MCF 10A (cell line): ENCODE data around the gene OR7A10. TPM values are rescaled to one million over a fixed set of nuclear protein-coding genes. Genes with fewer than 3 reads are reported as not detected.

Source experiments
- BruUV-seq: library from RNA; stranded (reverse); fragments of 400-500 nt; replicated peaks from 2 replicates; lab custom pipeline; 2021; lab: Mats Ljungman, UMichigan
- CTCF ChIA-PET: fragments of 300-600 bp; sonication (Branson Sonifier 250); formaldehyde crosslinking; extraction: SDS; loops from one replicate; lab custom pipeline; 2021; ENCODE audit warnings: antibody characterized with exemption, inconsistent platforms; lab: Yijun Ruan, JAX
- POLR2A ChIA-PET: fragments of 300-600, 350-650 bp; sonication (Branson Sonifier 250); formaldehyde crosslinking; extraction: SDS; loops from one replicate; lab custom pipeline; 2020; ENCODE audit warnings: antibody characterized with exemption, inconsistent platforms; lab: Yijun Ruan, JAX
- DNase-seq: peaks from one replicate; pipeline ENCODE4 v3.0.0-alpha.2; 2018; ENCODE audit not compliant: unreplicated experiment
- H3K27ac Mint-ChIP-seq: one replicate; pipeline ENCODE4 v1.8.0; 2022; ENCODE audit warnings: mild to moderate bottlenecking, low read depth, mixed read lengths; ENCODE audit not compliant: unreplicated experiment
- H3K27me3 Mint-ChIP-seq: one replicate; pipeline ENCODE4 v1.8.0; 2022; ENCODE audit warnings: mixed read lengths; ENCODE audit not compliant: insufficient read depth, unreplicated experiment
- H3K36me3 Mint-ChIP-seq: one replicate; pipeline ENCODE4 v1.8.0; 2022; ENCODE audit warnings: mild to moderate bottlenecking, moderate library complexity, mixed read lengths; ENCODE audit not compliant: insufficient read depth, unreplicated experiment
- H3K4me1 Mint-ChIP-seq: one replicate; pipeline ENCODE4 v1.8.0; 2022; ENCODE audit warnings: mixed read lengths; ENCODE audit not compliant: insufficient read depth, unreplicated experiment
- H3K4me3 Mint-ChIP-seq: one replicate; pipeline ENCODE4 v1.8.0; 2022; ENCODE audit warnings: mild to moderate bottlenecking, moderate library complexity, mixed read lengths; ENCODE audit not compliant: unreplicated experiment
- H3K9me3 Mint-ChIP-seq: one replicate; pipeline ENCODE4 v1.8.0; 2022; ENCODE audit warnings: mixed read lengths; ENCODE audit not compliant: unreplicated experiment
- CTCF ChIP-seq: fragments of 200-600 bp; IDR thresholded peaks from one replicate; pipeline ENCODE4 v1.8.0; 2022; ENCODE audit warnings: antibody characterized with exemption, mild to moderate bottlenecking; ENCODE audit not compliant: unreplicated experiment
- intact Hi-C: fragments of 100-400 bp; cut with micrococcal nuclease; formaldehyde crosslinking; loops from 2 replicates; pipeline ENCODE4 v1.14.1; 2022
- total RNA-seq: library from RNA; stranded (reverse); gene quantifications from 2 replicates; pipeline ENCODE4 v1.2.3, GENCODE V29; 2022

OR7A10 gene
- total RNA-seq, 1 experiment from 2014 or later: not detected

DNA sequence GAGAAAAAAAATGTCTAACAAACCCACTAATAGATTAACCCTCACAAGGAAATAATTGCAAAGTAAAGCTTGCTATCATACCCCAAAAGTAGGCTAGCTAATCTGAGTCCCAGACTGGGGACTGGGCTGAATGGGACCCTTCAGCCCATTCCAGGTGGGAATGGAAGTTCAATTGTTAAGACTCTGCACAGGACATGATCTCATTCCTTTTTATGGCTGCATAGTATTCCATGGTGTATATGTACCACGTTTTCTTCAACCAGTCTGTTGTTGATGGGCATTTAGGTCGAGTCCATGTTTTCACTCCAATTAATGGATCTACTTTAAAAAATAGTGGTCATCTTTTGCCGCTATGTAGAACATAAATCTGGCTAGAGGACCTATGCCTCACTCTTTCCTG is 31.7 kb downstream of the OR7A10 start:
- BruUV-seq: no TSS peak
- H3K9me3 Mint-ChIP-seq: no peaks in the 10 kb centered on the region
- POLR2A ChIA-PET: interaction anchor here (0.5 to 0.7 kb wide), 3 partner anchors 9 to 1076 kb away, joined by 3 read pairs; no protein-coding TSS in a partner anchor
- peaks cover 5% of the 10 kb centered on the region for H3K4me1 Mint-ChIP-seq
- H3K4me3 Mint-ChIP-seq: no peak overlapping the region
- no peak overlapping the region for H3K27ac Mint-ChIP-seq
- TF ChIP-seq CTCF: no peak
- H3K27me3 Mint-ChIP-seq: no peaks in the 10 kb centered on the region
- DNase-seq: no peak
- CTCF ChIA-PET: interaction anchor here (0.6 kb wide), 1 partner anchor 1229 kb away, joined by 6 read pairs; no protein-coding TSS in a partner anchor
- no peaks in the 10 kb centered on the region for H3K36me3 Mint-ChIP-seq
- intact Hi-C loops: no loop called here

GRCh38 chr19:14814982-14815652 is 33.6 kb downstream of the OR7A10 start:
- ChIA-PET CTCF (no interaction called here), POLR2A (no interaction called here)
- DNase-seq: no peak
- no peaks in the 10 kb centered on the region for H3K4me1 Mint-ChIP-seq
- H3K4me3 Mint-ChIP-seq: no peak overlapping the region
- H3K9me3 Mint-ChIP-seq: no peaks in the 10 kb centered on the region
- H3K27me3 Mint-ChIP-seq: no peaks in the 10 kb centered on the region
- no peaks in the 10 kb centered on the region for H3K36me3 Mint-ChIP-seq
- no TSS peak for BruUV-seq
- TF ChIP-seq CTCF: no peak
- H3K27ac Mint-ChIP-seq: no peak overlapping the region
- intact Hi-C loops: no loop called here

GRCh38 chr19:14809272-14810057 is 39.3 kb downstream of the OR7A10 start:
- CTCF ChIA-PET: no interaction called here
- POLR2A ChIA-PET: no interaction called here
- H3K4me1 Mint-ChIP-seq: peaks cover 6% of the 10 kb centered on the region
- no peaks in the 10 kb centered on the region for H3K9me3 Mint-ChIP-seq
- no peaks in the 10 kb centered on the region for H3K27me3 Mint-ChIP-seq
- no peak for DNase-seq
- H3K27ac Mint-ChIP-seq: no peak overlapping the region
- intact Hi-C loops: no loop called here
- H3K36me3 Mint-ChIP-seq: no peaks in the 10 kb centered on the region
- H3K4me3 Mint-ChIP-seq: no peak overlapping the region
- TF ChIP-seq CTCF: no peak
- BruUV-seq: no TSS peak

DNA sequence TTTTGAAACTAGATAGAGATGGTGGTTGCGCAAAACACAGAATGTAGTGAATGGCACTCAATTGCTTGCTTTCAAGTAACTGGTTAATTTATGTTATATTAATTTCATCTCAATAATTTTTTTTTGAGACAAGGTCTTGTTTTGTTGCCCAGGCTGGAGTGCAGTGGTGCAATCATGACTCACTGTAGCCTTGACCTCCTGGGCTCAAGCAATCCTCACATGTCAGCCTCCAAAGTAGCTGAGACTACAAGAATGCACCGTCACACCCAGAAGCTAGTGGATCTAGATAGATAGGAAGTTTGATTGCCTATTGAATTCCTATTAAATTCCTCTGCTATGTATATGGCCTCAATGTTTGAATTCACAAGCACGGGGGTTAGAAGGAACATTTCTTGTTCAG is 44.0 kb downstream of the OR7A10 start:
- no peak for TF ChIP-seq CTCF
- BruUV-seq: no TSS peak
- Mint-ChIP-seq H3K4me1 (peaks cover 6% of the 10 kb centered on the region), H3K27ac (no peak overlapping the region), H3K4me3 (no peak overlapping the region), H3K27me3 (no peaks in the 10 kb centered on the region), H3K36me3 (no peaks in the 10 kb centered on the region), H3K9me3 (peaks cover 6% of the 10 kb centered on the region)
- DNase-seq: no peak
- intact Hi-C loops: no loop called here
- ChIA-PET CTCF (interaction anchor here (0.8 kb wide), 1 partner anchor 18 kb away, joined by 3 read pairs; no protein-coding TSS in a partner anchor), POLR2A (interaction anchor here (1.2 kb wide), 1 partner anchor 9 kb away, joined by 3 read pairs; no protein-coding TSS in a partner anchor)
